GM12872 (cell line): Measurements from ENCODE around the gene ZFYVE21.

Source experiments
- CTCF ChIP-seq: IDR thresholded peaks from 3 replicates; pipeline ENCODE4 v1.5.1; 2011; ENCODE audit warnings: low read depth, mild to moderate bottlenecking, low read length, moderate library complexity; ENCODE audit not compliant: insufficient read depth

Gene ZFYVE21

GRCh38 chr14:103743691-103744090, 28.1 kb downstream of the ZFYVE21 start:
- TF ChIP-seq CTCF = no peak

GRCh38 chr14:103744621-103745395, 29.2 kb downstream of the ZFYVE21 start:
- no peak for TF ChIP-seq CTCF

GRCh38 chr14:103745424-103745823, 29.8 kb downstream of the ZFYVE21 start:
- no peak for TF ChIP-seq CTCF

- no peak for TF ChIP-seq CTCF
These were observed 31.1 kb downstream of the ZFYVE21 start for GRCh38 chr14:103746701-103747100.

- no peak for TF ChIP-seq CTCF
These were observed 32.9 kb downstream of the ZFYVE21 start for GRCh38 chr14:103748534-103748857.

- no peak for TF ChIP-seq CTCF
These were observed 33.8 kb downstream of the ZFYVE21 start for GRCh38 chr14:103749452-103749851.

- TF ChIP-seq CTCF = 0 out of 3 replicates have a peak, but pooled peaks have one; percentile 2
These were observed 34.2 kb downstream of the ZFYVE21 start for GRCh38 chr14:103749860-103750259.
